Left lung (tissue), 10 donors: Measurements from ENCODE around the gene LMX1B. TPM values are rescaled to one million over a fixed set of nuclear protein-coding genes. Genes with fewer than 3 reads are reported as not detected.

Experiments used
- ATAC-seq: fragments of 200-7000 bp; cut with Tn5 transposase; one replicate; pipeline ENCODE4 v1.9.1; 2020; ENCODE audit warnings: moderate library complexity
- DNase-seq, 4 donors: peaks; one replicate each; pipeline ENCODE4 v3.0.0-alpha.2; 2013 to 2020
- H3K27ac ChIP-seq, 2 donors: fragments of 200-600 bp; sonication (generic) in 1 of 2; one replicate each; pipeline versions ENCODE4 v1.5.0 to v1.8.0; 2020 to 2021
- H3K27me3 ChIP-seq, 2 donors: fragments of 200-600 bp; sonication (generic) in 1 of 2; one replicate each; pipeline versions ENCODE4 v1.5.0 to v1.8.0; 2020 to 2021
- H3K36me3 ChIP-seq, 2 donors: fragments of 200-600 bp; sonication (generic) in 1 of 2; one replicate each; pipeline versions ENCODE4 v1.5.0 to v1.8.0; 2020 to 2021
- H3K4me1 ChIP-seq, 2 donors: fragments of 200-600 bp; one replicate each; pipeline ENCODE4 v1.8.0; 2021
- H3K4me3 ChIP-seq, 2 donors: fragments of 200-600 bp; sonication (generic) in 1 of 2; one replicate each; pipeline versions ENCODE4 v1.5.0 to v1.8.0; 2020 to 2021; ENCODE audit warnings: mild to moderate bottlenecking in 1 of 2
- H3K9me3 ChIP-seq, 2 donors: fragments of 200-600 bp; sonication (generic) in 1 of 2; one replicate each; pipeline versions ENCODE4 v1.5.0 to v1.8.0; 2020 to 2021
- intact Hi-C, 2 donors: fragments of 100-400 bp; cut with DNase I; formaldehyde crosslinking; loops; one replicate each; pipeline versions ENCODE4 v1.11.2 to v1.14.2; 2022
- polyA plus RNA-seq, 6 donors: library from polyadenylated mRNA; unstranded; fragments of 120-200 nt; gene quantifications; one replicate each; pipeline ENCODE4 v1.2.1, GENCODE V29; 2013; ENCODE audit not compliant: insufficient read length in 6 of 6
- total RNA-seq, 2 donors: library from RNA; stranded (reverse); fragmentation: NEBNext Ultra II Directional; extraction: Animal tissue kit (Norgen Biotek cat#: 25700); gene quantifications; one replicate each; pipeline ENCODE4 v1.2.1, GENCODE V29; 2021
- TF ChIP-seq, protein P1 (sequence below), 2 donors: fragments of 200-600 bp; sonication (generic) in 1 of 2; IDR thresholded peaks; one replicate each; pipeline versions ENCODE4 v1.5.0 to v1.8.0; 2021; ENCODE audit warnings: antibody characterized with exemption in 2 of 2
- donor health status: DM: no; HTN: yes; CAD: no.
- donor health status: DM: no; HTN: no; CAD: no.

LMX1B gene
- total and polyA plus RNA-seq, 8 donors = 0.05 to 0.31 (median 0.20) TPM; not detected in 1

DNA sequence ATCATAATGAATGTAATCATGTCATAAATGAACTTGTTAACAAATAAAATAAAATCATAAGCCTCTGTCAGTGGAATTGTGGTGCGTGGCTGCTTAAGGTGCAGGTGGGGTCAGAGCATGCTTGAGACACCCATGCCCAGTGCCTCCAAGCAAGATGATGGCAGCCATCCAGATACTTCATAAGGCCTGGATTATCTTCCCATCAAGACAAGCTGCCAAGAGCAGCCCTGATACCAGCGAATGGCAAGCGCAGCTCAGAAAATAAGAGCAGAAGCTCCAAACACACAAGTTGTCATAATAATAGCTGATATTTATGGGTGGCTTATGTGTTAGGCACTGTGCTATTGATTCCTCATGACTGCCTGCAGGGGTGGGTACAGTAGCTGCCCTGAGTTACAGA is 21.8 kb upstream of the LMX1B start:
- no peak overlapping the region for H3K4me3 ChIP-seq
- TF ChIP-seq, protein P1, sequence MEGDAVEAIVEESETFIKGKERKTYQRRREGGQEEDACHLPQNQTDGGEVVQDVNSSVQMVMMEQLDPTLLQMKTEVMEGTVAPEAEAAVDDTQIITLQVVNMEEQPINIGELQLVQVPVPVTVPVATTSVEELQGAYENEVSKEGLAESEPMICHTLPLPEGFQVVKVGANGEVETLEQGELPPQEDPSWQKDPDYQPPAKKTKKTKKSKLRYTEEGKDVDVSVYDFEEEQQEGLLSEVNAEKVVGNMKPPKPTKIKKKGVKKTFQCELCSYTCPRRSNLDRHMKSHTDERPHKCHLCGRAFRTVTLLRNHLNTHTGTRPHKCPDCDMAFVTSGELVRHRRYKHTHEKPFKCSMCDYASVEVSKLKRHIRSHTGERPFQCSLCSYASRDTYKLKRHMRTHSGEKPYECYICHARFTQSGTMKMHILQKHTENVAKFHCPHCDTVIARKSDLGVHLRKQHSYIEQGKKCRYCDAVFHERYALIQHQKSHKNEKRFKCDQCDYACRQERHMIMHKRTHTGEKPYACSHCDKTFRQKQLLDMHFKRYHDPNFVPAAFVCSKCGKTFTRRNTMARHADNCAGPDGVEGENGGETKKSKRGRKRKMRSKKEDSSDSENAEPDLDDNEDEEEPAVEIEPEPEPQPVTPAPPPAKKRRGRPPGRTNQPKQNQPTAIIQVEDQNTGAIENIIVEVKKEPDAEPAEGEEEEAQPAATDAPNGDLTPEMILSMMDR (IDR thresholded peaks at IDR 0.05) = no peak
- DNase-seq (no peak), ATAC-seq (no peak)
- H3K27me3 ChIP-seq = peaks cover 13 to 54% of the 10 kb centered on the region in 2 donors
- H3K9me3 ChIP-seq = no peaks in the 10 kb centered on the region
- no peaks in the 10 kb centered on the region for H3K36me3 ChIP-seq
- intact Hi-C loops = no loop called here
- peaks cover 7 to 8% of the 10 kb centered on the region in 2 donors for H3K4me1 ChIP-seq
- H3K27ac ChIP-seq = no peak overlapping the region

DNA sequence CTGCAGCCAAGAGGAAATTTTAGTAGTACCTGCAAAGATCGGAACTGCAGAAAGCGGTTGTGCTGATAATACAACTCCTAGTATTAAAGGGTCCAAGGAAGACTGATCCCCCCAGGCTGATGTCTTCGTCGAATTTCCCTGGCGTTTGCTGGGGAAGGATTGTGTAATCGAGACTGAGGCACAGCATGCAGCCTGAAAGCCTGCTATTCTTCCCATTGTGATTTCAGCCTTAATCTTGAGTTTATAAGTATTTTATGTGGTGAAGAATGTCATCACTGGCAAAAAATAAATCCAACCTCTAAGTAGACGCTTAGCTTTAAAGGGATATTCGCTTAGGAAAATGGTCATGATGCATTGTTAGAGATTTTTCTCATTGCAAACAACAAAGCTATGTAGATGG is 21.3 kb upstream of the LMX1B start:
- Histone ChIP-seq H3K4me3 (no peak overlapping the region), H3K27me3 (peaks cover 13 to 60% of the 10 kb centered on the region in 2 donors), H3K9me3 (no peaks in the 10 kb centered on the region), H3K36me3 (no peaks in the 10 kb centered on the region), H3K4me1 (peaks cover 5 to 6% of the 10 kb centered on the region in 2 donors), H3K27ac (no peak overlapping the region)
- TF ChIP-seq, protein P1 (IDR thresholded peaks at IDR 0.05) = no peak
- intact Hi-C loops = no loop called here
- ATAC-seq = no peak
- DNase-seq = no peak

DNA sequence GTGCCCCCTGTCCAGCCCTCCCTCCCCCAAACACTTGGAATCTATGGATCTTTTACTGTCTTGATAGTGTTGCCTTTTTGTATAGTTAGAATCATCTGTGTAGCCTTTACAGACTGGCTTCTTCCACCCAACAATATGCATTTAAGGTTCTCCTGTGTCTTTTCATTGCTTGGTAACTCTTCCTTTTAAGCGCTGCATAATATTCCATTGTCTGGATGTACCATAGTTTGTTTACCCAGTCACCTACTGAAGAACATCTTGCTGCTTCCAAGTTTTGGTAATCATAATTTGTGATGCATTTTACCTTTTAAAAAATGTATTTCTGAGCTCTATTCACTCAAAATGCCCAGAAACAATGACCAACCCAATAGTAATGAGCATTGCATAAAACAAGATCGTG is 17.7 kb upstream of the LMX1B start:
- H3K27me3 ChIP-seq = peaks cover 13 to 74% of the 10 kb centered on the region in 2 donors
- H3K4me1 ChIP-seq = no peaks in the 10 kb centered on the region
- H3K9me3 ChIP-seq = no peaks in the 10 kb centered on the region
- no peak for ATAC-seq
- TF ChIP-seq, protein P1 (IDR thresholded peaks at IDR 0.05) = no peak
- no peak overlapping the region for H3K27ac ChIP-seq
- H3K36me3 ChIP-seq = no peaks in the 10 kb centered on the region
- intact Hi-C loops = no loop called here
- no peak overlapping the region for H3K4me3 ChIP-seq
- no peak for DNase-seq

- ATAC-seq (no peak), DNase-seq (no peak)
- TF ChIP-seq, protein P1 (IDR thresholded peaks at IDR 0.05) = no peak
- peaks cover 6 to 72% of the 10 kb centered on the region in 2 donors for H3K27me3 ChIP-seq
- H3K4me3 ChIP-seq = no peak overlapping the region
- H3K36me3 ChIP-seq = no peaks in the 10 kb centered on the region
- H3K27ac ChIP-seq = no peak overlapping the region
- intact Hi-C loops = no loop called here
- no peaks in the 10 kb centered on the region for H3K4me1 ChIP-seq
- H3K9me3 ChIP-seq = no peaks in the 10 kb centered on the region
Observed at GRCh38 chr9:126599047-126599650, 14.6 kb upstream of the LMX1B start.

DNA sequence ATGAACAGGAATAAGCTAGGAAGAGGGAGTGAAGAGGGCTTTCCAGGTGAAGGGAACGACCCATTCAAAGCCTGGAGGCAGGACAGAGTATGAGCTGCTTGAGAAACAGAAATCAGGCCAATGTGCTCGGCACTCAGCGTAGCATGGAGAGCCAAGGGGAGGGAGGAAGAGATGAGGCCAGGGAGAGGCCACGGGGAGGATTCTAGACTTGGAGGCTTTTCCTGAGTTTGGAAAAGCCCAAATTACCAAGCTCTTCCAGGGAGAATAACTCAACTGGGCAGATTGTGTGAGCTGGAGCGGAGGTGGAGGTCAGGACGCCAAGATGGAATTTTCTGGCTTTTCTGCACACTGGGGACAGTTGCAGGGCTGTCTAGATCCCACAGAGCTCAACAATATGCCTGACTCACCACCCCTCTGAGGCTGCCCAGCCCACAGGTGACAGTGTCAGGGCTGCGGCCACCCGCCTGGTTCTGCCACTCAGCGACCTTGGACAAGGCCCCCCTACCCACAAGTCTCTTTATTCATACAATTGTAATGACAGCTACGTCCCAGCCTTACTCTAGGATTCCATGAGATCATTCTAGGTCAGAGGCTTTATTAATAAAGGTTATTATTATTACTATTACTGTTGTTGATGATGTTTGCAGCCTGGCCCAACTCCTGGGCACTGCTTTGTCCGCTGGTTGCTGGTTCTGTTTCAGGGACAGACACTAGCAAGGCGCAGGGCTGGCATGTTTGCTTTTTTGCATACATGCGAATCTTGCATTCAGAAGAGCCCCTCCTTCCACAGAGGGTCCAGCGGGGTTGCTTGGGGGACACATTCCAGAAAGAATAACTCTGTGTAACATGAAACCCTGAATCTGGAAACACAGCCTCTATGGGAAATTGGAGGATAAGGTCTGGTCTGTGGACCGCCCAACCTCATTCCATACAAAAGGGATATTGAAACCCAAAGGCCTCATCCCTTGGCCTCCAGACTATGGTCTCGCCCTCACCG is 9.4 kb upstream of the LMX1B start:
- ATAC-seq (peak; percentile 21), DNase-seq (no peak)
- H3K27me3 ChIP-seq = peaks cover 4 to 73% of the 10 kb centered on the region in 2 donors
- no peaks in the 10 kb centered on the region for H3K36me3 ChIP-seq
- H3K4me3 ChIP-seq = no peak overlapping the region
- TF ChIP-seq, protein P1 (IDR thresholded peaks at IDR 0.05) = no peak
- intact Hi-C loops = no loop called here
- no peaks in the 10 kb centered on the region for H3K4me1 ChIP-seq
- H3K9me3 ChIP-seq = no peaks in the 10 kb centered on the region
- H3K27ac ChIP-seq = no peak overlapping the region
